ENCODE data around the gene OR52L1.

- no peak for TF ChIP-seq TEAD4 (IDR thresholded peaks at IDR 0.05; ENCODE audit: low read depth, low read length)
- no peak for TF ChIP-seq POLR2AphosphoS5 (IDR thresholded peaks at IDR 0.05; ENCODE audit: low read depth, low read length)
- no peak for TF ChIP-seq POLR2A (IDR thresholded peaks at IDR 0.05; ENCODE audit: control extremely low read depth in 1 of 2, low read depth in 2 of 2, low read length in 2 of 2)
- no peak for TF ChIP-seq KDM5A (IDR thresholded peaks at IDR 0.05; ENCODE audit: low read length)
Measured at GRCh38 chr11:6030708-6031405, 44.1 kb upstream of the OR52L1 start, which contains the start of gene OR56A1.

Data from H1 (cell line).